Measurements from ENCODE around the gene GRID1.
"Not testable (repeated sequence)": the region's sequence is repeated elsewhere in the genome, so short reads cannot be mapped to it uniquely, and the experiment has no call there.

GRID1 gene

DNA sequence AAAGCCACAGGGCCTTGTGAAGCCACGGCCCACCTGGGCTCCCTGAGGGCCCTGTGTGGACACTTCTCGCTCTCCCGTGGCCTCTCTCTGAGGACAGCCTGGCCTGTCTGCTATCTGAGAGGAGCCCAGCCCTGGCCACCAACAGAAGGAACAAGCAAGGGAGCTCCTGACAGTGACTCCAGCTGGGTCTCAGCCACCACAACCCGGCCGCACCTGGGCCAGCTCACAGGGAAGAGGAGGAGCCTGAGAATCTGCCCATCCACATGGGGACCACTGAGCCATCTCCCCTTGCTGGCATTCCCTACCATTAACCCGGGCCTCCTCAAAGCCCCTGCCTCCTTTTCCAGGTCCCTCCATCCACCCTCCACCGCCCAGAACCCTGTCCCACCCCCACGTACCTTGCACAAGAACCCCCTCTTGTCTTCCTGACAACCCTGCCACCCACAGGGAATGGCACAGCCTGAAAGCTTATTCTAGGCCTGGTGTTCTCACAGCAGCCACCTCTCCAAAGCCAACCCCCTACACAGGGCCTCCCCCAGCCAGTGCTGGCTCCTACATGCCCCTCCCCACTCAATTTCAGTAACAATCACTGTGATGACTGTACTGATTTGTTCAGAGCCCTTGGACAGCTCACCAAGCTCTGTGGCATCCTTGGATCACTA is 120.2 kb downstream of the GRID1 start:
- no peak for DNase-seq

DNA sequence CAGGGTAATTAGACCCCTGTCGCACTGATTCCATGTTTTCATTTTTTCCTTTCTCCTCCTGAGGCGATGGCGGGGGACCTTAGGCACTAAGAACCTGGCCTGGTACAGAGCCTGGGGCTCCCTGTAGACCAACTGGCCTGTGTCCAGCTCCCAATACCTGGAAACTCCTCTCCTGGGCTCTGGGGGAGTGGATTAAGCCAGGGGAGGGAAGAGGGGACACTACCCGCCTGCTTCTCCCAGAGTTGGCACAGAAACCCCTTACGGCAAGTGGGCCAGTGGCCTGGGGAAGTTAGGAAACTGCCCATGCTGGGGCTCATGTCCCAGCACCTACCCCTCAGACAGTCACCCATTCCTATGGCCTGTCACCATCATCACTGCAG is 121.6 kb downstream of the GRID1 start:
- no peak for DNase-seq

DNA sequence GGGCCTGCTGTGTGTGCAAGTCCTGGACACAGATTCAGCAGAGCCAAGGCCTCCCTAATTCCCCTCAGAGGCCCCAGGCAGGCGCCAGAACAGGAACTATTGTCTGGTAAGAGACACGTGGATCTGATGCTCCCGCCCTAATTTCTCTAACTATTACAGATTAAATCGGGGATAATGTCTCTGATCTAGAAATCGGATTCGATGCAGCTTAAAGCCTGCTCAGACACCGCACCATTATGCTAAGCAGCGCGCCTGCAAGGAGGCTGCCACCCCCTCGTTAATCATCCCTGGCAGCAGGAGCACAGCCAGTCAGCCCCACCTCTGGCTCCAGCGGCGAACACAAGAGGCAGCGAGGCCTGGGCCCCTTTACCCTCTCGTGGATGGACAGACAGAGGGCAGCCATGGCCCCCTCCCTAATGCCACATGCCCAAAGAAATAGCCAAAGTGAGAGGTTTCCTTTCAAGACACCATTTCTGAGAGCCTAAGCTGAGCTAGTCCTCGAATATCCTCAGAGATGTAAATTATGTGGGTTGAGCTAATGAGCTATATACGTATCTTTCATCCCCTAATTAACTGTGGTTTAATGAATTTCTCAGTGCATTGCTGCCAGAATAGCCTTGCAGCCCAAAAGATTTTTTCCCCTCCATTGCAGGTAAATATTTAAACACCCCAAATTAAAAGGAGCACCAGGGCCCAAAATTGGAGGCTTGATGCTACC is 122.1 kb downstream of the GRID1 start:
- DNase-seq, result no peak

DNA sequence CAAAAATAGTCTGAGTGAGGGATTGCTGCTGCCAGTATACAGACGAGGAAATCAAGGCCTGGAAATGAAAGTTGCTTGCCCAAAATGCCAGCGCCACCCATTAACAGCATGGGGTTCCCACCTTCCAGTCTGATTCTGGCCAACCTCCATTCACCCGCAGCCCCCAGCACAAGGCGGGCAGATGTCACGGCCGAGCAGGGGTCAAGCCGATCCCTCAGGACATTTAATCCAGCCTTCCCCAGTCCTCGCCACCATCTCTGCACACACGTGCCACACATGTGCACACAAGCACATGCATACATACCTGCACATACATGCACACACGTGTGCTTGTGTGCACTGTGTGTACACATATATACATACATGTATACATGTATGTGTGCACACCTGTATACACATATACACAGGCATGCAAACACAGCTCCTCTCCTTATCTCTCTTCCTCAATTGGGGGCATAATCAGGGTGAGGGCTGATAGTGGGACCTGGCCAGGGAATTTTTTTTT is 122.9 kb downstream of the GRID1 start:
- DNase-seq, result no peak

DNA sequence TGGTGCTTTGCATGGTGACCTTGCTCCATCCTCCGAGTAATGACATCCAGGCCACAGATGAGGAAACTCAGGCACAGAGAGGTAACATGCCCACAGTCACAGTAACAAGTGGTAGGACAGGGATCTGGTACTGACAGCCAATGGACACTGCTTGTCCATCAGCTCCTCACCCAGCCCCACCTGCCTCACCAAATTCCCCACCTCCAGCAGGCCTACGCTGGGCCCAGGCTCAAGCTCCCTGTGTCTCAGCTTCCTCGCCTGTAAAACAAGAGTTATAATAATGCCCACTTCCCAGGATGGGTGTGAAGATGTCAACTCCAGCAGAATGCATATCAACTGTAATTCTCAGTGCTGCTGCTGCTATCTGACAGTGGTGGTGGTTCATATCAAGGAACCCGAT is 123.8 kb downstream of the GRID1 start:
- no peak for DNase-seq

DNA sequence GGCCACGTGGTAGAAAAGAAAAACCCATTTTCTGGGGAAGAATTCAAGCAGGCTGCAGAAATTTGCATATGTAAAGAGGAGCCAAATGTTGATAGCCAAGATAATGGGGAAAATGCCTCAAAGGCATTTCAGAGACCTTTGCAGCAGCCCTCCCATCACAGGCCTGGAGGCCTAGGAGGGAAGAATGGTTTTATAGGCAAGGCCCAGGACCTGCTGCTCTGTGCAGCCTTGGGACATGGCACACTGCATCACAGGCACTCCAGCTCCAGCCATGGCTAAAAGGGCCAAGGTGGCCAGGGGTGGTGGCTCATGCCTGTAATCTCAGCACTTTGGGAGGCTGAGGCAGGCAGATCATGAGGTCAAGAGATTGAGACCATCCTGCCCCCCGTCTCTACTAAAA is 128.5 kb downstream of the GRID1 start:
- not testable (repeated sequence) for DNase-seq

DNA sequence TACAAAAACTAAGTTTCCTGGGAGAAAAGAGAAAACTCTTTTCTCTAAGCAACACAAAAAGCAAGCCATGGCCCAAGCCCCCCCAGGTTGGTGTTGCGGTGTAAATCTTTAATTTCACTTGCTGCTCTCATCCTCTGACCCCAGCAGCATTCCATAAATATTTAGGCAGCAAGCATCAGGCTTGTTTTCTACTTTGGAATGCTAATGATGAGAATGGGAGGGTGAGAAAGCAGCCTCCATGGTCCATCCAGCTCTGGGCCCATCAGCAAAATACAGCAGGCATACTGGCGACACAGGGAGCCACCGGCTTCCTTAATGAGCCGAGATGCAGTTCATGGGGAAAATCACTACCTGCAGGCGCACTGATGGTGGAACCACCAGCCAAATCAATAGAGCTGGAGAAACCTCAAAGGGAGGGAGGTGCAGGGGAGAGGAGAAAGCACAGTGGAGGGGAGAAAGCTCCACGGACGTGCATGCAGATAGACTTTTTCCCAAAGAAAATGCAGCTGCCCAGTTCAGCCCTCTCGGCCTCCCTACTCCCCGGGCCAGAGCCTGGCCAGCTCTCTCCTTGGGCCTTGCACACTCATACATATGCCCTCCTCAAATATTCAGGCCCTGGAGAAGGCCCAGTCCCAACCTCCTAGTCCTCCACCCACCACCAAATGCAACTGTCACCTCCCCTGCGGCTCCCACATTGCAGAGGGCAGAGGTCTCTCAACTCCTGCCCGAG is 131.9 kb downstream of the GRID1 start:
- DNase-seq, result no peak

DNA sequence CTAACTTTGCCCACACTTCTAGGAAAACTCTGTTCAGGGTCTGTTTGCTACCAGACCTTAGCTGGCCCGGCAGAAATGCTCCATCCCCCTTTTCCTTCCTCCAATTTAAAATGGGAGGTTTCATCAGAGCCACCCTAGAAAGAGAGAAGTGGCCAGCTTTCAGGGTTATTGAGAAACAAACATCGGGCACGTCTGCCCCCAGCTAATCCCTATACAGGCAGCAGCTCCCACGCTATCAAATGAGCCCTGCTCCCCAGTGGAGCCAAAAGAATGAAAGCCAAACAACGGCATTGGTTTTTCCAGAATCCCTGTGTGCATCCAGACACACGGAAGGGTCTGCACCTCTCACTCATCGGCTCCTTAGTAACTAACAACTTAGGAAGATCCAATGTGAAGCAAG is 132.5 kb downstream of the GRID1 start:
- DNase-seq, result no peak

DNA sequence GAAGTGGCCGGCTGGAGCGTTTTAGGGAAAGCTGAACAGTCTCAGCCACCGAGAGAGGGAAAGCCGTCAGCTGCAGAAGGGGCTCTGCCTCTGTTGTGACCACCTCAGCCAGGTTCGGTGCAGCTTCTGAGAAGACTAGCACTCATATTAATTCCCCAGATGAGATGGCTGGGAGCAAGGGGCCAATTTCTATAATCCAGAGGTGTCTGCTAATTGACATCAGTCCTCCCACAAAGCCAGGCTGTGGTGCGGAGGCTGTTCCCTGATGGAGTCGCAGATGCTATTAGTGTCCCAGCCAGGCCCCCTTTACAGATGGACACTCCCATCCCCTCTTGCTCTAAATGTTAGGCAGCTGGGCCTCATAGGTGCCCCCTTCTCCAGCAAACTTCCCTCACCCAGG is 133.5 kb downstream of the GRID1 start:
- no peak for DNase-seq

DNA sequence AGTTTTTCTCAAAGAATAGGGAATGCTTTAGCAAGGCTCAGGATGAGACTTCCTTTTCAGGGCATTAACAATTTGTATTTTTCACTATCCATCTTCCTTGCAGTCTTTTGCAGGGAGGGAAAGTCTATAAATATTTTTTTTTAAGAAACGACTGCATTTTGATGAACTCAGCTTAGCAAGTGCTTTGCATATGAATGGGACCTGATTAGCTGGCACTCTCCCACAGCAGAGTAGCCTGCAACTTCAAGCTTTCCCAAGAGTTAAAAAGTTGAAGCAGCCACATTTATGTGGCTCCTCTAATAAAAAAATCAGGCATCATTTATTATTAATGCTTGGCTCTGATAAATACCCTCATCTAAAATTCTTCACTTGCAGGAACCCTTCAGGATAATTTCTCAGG is 134.0 kb downstream of the GRID1 start:
- no peak for DNase-seq

DNA sequence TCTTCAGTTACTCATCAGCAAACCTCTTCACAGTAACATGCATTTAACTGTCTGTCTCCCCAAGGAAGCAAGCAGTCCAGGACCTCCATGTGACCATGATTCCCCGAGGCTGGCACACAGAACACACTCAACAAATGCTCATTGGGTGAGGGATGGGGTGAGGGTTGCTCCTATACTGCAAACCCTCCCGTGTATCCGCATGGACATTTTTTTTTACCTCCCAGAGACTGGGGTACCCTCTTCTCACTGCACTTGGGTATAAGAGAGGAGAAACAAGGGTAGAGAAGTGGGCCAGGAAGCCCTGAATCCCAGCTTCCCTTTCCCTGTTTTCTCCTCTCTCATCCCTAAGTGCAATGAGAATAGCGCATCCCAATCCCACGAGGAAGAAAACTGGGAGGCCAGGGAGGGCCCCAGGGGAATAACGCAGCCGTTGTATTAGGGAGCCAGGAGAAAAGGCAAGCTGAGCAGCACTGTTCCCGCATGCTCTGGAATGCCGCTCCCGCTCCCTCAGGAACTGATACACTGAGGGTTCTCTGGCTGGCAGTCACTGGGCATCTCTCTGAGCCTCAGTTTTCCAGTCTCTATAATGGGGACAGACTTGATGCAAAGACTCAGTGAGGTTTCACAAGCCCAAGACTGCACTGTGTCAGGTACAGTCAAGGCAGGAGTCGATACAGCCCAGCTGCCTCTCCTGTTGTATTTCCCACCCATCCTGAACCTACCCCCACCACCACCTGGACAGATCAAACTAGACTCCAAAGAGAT is 134.6 kb downstream of the GRID1 start:
- no peak for DNase-seq

DNA sequence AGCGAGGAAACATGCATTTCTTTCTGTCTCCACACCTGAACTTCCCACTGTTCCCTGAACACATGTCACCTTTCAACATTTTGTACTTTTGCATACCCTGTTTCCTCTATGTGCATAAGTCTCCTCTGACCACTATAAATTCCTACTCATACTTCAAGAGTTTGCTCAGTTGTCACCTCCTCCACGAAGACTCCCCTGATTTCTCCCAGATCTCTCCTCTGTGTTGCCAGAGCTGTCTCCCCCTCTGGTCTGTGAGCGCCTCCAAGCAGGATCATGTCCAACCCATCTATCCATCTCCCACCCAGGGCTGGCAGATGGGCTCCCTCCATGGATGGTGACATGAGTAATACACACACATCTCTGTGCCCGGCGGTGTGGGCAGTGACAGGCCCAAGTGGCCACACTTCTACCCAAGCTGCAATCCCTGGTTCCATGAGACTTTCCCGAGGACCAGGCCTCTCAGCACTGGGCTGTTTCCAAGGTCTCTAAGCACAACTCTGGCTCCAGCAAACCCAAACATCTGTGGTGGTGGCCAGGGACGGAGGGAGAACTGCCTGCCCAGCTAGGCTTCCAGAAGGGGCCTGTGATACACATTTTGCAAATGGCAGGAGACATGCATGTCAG is 135.9 kb downstream of the GRID1 start:
- no peak for DNase-seq

DNA sequence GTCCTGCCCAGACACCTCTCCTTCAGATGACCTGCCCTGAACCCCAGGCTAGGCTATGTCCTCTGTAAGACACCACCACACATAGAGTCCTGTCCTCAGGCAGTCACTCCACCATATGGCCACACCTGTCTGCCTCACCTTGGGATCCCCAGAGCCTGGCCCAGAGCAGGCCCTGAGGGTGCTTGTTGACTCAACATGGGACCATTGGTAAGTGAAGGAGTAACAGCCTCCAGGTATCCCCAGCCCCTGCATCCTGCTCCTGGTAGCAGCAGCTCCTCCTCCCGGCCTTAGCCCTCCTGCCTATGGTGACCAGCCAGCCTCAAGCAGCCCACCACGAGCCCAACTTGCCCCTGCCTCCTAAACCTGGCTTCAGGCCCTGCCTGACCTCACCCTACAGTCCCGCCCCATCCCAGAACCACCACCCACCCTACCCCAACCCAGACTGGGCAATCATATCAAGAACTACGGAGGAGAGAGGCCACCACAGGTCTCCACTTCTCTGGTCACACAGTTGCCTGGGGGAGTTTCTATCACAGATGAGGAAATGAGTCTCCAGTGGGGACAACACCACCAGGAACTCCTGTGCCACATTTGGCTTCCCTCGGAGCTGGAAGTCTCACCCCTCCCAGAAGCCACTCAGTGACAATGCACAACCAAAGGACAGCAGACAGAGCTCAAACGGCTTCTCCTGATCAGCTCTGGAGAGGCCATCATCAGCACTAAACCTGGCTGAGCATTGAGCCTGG is 136.6 kb downstream of the GRID1 start:
- no peak for DNase-seq

DNA sequence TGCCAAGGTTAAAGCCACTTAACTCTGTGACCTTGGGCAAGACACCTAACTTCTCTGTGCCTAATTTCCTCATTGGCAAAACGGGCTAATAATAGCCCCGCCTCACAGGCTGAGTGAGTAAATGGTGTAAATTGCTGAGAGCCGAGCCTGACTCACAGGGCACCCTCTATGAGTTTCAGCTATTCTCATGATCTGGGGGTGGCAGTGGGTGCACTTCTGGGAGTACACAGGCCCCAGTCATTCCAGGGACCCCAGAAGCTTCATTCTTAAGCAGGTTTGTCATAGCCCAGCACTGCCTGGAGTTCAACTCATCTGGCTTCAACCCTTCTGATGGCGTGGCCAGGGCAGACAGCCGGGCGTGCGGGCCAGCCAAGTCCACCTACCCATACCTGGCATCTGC is 137.2 kb downstream of the GRID1 start:
- DNase-seq, result no peak

DNA sequence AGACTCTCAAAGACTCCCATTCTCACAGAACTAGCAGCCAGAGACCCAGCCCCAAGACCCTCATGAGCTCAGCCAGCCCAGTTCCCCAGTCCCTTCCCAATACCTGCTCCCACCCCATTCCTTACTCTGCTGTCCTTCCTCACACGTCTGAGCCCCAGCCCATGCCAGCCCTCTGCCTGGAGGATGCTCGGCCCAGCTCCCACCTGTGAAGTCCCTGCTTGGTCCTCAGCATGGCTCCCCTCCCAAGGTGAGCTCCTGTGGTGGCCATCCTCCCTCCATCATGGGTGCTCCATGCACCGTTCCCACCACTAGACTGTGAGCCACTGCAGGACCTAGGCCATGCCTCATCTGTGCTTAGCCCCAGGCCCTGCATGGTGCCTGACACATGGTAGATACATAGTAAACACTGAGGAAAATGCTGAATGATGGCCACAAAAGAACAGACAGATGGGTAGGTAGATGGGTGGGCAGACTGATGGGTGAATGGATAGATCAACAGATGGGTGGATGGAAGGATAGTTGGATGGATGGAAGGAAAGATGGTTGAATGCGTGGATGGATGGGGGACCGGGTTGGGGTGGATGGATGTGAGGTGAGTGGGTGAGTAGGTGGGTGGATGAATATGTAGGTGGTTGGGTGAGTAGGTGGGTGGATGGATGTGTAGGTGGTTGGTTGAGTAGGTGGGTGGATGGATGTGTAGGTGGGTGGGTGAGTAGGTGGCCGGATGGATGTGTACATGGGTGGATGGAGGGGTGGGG is 138.9 kb downstream of the GRID1 start:
- no peak for DNase-seq

DNA sequence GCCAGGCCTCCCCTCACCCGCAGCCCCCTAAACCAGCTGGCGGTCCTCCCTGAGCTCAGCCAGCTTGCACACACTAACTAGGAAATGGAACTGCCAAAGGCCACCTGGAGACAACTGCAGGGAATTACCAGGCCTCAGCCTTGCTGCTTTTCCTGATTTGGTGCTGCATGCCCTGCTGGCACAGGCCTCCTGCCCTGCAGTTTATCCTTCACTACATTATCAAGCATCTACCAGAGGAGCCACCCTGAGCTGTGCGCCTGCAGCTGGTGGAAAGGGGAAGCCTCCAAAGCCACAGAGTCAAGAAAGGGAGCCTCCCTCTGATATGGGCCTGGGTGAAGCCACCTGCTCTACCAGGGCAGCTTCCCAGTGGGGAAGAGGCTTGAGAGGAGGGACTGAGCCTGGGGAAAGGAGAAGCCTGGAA is 139.8 kb downstream of the GRID1 start:
- DNase-seq, result no peak

DNA sequence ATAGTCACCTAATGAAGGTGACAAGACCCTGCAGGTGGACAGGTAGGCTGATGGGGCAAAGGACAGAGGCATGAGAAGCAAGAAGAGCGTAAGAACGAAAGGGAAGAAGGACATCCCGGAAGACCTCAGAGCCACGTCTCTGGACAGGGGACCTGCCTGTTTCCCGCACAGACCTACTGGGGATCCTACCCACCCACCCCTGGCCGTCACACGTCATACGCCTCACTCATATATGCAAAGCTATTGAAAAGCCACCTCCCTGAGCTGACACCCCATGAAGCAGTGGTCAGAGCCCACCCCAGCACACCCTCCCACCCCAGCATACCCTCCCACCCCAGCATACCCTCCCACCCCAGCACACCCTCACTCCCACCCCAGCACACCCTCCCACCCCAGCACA is 140.6 kb downstream of the GRID1 start:
- DNase-seq, result no peak

DNA sequence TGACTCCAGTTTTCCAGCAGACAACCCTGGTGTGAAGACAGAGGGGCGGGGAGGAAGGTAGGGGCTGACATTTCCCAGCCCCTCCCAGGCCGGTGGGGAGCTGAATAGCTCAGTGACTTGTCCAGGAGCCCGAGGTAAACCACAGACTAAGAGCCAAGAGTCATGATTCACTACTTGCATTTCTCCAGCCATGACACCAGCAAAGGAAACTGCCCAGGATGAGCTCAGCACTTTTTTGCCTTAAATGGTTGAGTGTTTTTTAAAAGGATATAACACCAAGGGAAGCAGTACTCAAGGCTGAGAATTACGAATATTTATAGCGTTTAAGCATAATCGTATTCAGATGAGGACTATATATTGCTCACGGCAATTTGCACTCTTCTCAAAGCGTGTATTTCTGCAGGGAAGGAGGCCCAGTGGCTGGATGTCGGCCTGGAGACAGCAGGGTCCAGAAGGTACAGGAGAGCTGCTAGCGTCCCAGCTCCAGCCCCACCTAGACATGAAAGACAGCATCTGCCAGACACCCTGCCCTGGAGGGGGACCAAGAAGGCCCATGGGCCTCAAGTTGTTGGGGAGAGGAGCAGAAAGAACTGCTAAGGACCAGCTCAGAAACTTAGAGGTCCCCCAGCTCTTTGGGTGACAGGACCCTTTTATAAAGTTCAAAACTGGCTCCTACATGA is 141.4 kb downstream of the GRID1 start:
- no peak for DNase-seq

DNA sequence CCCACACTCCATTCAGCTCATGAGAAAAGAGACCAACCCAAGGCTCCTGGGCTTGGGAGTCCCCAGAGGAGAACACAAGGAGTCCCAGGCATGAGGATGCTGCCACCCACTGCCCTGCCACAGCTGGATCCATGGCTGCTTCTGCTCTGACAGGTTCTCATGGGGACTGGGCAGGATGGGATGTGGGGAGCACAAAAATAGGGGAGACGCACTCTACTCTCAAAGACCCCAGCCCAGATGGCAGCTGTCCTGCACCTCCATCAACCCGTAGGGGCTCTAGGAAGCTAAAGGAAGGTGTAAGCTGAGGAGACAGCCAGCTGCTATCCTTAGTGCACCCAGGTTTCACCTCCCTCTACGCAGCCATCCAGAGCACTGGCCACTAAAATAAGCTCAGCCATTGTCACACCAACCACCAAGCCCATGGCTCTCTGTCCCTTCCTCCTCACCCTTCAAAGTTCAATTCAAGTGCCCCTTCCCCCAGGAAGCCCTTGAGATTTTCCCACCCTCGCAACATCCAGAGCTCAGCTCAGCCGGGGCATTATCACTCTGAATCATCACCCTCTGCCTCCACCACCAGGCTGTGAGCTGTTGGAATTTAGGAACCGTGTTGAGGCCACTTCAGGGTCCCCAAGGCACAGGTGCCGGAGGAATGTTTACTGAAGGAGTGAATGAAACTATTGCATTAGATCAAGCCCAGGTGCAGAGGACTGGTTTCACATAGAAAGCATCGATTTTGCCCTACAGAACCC is 142.1 kb downstream of the GRID1 start:
- DNase-seq, result no peak

DNA sequence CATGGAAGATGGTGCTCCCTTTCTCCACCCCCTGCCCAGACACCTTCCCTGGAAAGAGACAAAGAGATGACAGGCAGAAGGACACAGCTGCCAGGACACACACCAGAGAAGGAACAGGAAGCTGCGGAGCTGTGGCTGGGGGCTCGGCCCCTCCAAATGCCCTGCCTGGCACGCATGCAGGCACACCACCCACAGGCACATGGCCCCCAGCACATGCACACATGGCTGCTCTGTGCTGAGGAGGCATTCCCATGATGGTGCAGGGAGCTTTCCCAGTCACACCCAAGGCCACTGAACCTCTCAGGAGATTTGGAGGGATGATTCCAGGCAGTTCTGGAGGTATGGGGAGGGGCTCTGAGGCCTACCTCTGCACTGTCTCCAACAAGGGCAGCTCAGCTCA is 143.3 kb downstream of the GRID1 start:
- DNase-seq, result no peak
